ENCODE measurements around the gene SLIT3. TPM values are rescaled to one million over a fixed set of nuclear protein-coding genes. Genes with fewer than 3 reads are reported as not detected.

The SLIT3 gene
- total RNA-seq, 1 donor from 2014 or later: 31.8 TPM

DNA sequence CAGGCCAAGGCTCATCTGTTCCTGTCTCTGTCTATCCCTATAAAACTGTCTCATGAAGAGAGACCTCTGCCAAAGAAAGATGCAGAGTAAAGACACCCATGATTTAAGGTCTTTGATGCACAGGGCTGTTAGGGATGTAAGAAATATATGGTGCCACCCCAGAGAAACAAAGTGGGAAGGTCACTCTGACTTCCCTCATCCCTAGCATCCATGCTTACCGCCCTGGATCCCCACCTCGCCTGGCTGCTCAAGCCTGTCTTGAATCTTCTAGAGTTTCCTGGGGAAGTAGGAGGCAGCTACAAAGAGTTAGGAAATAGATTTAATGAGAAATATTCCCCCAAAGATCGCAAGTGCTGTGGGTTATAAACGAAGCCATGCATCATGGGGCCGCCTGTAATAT is 349.2 kb downstream of the SLIT3 start:
- Mint-ChIP-seq H3K9me3 (ENCODE audit: unreplicated experiment) (no peaks in the 10 kb centered on the region), H3K4me1 (ENCODE audit: unreplicated experiment) (peaks cover 5% of the 10 kb centered on the region), H3K27ac (ENCODE audit: unreplicated experiment) (no peak overlapping the region), H3K36me3 (ENCODE audit: unreplicated experiment) (no peaks in the 10 kb centered on the region), H3K4me3 (ENCODE audit: unreplicated experiment) (no peak overlapping the region), H3K27me3 (ENCODE audit: unreplicated experiment) (no peaks in the 10 kb centered on the region)
- TF ChIP-seq, protein P1, sequence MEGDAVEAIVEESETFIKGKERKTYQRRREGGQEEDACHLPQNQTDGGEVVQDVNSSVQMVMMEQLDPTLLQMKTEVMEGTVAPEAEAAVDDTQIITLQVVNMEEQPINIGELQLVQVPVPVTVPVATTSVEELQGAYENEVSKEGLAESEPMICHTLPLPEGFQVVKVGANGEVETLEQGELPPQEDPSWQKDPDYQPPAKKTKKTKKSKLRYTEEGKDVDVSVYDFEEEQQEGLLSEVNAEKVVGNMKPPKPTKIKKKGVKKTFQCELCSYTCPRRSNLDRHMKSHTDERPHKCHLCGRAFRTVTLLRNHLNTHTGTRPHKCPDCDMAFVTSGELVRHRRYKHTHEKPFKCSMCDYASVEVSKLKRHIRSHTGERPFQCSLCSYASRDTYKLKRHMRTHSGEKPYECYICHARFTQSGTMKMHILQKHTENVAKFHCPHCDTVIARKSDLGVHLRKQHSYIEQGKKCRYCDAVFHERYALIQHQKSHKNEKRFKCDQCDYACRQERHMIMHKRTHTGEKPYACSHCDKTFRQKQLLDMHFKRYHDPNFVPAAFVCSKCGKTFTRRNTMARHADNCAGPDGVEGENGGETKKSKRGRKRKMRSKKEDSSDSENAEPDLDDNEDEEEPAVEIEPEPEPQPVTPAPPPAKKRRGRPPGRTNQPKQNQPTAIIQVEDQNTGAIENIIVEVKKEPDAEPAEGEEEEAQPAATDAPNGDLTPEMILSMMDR (IDR thresholded peaks at IDR 0.05): no peak
- no peak for DNase-seq (ENCODE audit: extremely low spot score, unreplicated experiment)

DNA sequence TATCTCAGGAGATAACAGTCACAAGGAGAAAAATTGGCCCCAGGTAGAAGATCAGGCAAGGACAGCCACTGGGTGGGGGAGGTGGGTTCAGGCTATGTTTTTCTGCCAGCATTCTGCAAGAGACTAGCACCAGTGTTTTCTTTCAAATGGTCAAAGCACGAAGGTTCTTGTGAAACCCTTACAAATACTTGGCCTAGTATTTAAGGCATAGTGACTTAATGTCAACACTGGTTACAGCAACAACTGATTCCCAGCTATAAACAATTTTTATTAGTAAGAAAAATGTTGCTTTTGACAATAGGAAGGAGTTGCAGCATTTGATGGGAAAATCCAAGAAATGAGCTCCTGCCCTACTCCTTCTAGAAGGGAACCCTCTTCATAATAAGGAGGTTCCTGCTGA is 349.6 kb downstream of the SLIT3 start:
- no peaks in the 10 kb centered on the region for H3K27me3 Mint-ChIP-seq (ENCODE audit: unreplicated experiment)
- H3K4me3 Mint-ChIP-seq (ENCODE audit: unreplicated experiment): no peak overlapping the region
- H3K9me3 Mint-ChIP-seq (ENCODE audit: unreplicated experiment): no peaks in the 10 kb centered on the region
- peaks cover 5% of the 10 kb centered on the region for H3K4me1 Mint-ChIP-seq (ENCODE audit: unreplicated experiment)
- no peaks in the 10 kb centered on the region for H3K36me3 Mint-ChIP-seq (ENCODE audit: unreplicated experiment)
- TF ChIP-seq, protein P1 (IDR thresholded peaks at IDR 0.05): no peak
- no peak for DNase-seq (ENCODE audit: extremely low spot score, unreplicated experiment)
- no peak overlapping the region for H3K27ac Mint-ChIP-seq (ENCODE audit: unreplicated experiment)

DNA sequence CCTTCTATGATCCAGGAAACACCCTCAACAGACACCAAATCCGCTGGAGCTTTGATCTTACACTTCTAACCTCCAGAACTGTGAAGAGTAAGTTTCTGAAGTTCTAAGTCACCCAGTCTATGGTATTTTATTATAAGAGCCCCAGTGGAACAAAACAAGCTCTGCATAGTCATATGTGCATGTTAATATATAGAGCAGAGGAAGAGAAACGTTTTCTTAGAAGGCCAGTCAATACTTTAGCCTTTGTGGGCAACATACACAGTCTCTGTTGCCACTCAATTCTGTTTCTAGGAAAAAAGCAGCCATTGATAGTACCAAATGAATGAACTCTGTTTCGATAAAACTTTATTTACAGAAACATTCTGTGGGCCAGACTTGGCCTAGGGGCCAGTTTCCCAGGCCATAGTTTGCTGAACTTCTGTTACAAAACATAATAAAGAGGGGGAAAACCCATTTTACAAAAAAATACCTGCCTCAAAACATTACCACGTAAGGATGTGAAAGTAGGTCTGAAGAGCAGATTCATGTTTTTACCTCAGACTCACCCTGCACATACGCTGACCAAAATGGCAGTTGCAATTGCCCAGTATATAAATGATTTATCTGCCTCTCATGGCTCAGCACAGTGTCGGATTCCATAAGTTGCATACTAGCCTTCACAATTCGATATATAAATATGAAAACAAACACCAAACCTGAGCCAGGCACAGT is 350.5 kb downstream of the SLIT3 start:
- Mint-ChIP-seq H3K27ac (ENCODE audit: unreplicated experiment) (no peak overlapping the region), H3K4me3 (ENCODE audit: unreplicated experiment) (no peak overlapping the region), H3K27me3 (ENCODE audit: unreplicated experiment) (no peaks in the 10 kb centered on the region), H3K9me3 (ENCODE audit: unreplicated experiment) (no peaks in the 10 kb centered on the region), H3K4me1 (ENCODE audit: unreplicated experiment) (peaks cover 5% of the 10 kb centered on the region), H3K36me3 (ENCODE audit: unreplicated experiment) (no peaks in the 10 kb centered on the region)
- TF ChIP-seq, protein P1 (IDR thresholded peaks at IDR 0.05): no peak
- DNase-seq (ENCODE audit: extremely low spot score, unreplicated experiment): no peak

DNA sequence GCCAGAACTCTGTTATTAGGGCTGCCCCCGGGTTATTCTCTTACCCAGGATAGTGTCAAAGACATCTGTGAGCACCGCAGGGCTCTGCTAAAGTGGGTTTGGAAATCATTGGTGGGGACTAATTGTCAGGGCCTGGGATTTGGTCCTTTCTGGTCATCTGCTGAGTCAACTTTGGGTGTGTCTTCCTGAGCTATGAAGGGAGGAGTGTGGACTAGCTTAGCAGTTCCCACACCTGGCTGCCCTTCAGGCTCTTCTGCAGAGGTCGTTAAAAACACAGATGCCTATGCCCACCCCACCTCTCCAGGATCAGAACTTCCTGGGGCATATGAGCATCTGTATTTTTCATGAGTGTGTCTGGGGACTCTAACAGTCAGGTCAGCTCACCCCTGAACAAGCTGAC is 352.2 kb downstream of the SLIT3 start:
- H3K9me3 Mint-ChIP-seq (ENCODE audit: unreplicated experiment): no peaks in the 10 kb centered on the region
- H3K4me3 Mint-ChIP-seq (ENCODE audit: unreplicated experiment): no peak overlapping the region
- no peak overlapping the region for H3K27ac Mint-ChIP-seq (ENCODE audit: unreplicated experiment)
- no peaks in the 10 kb centered on the region for H3K36me3 Mint-ChIP-seq (ENCODE audit: unreplicated experiment)
- DNase-seq (ENCODE audit: extremely low spot score, unreplicated experiment): no peak
- TF ChIP-seq, protein P1 (IDR thresholded peaks at IDR 0.05): no peak
- H3K4me1 Mint-ChIP-seq (ENCODE audit: unreplicated experiment): peaks cover 5% of the 10 kb centered on the region
- no peaks in the 10 kb centered on the region for H3K27me3 Mint-ChIP-seq (ENCODE audit: unreplicated experiment)

DNA sequence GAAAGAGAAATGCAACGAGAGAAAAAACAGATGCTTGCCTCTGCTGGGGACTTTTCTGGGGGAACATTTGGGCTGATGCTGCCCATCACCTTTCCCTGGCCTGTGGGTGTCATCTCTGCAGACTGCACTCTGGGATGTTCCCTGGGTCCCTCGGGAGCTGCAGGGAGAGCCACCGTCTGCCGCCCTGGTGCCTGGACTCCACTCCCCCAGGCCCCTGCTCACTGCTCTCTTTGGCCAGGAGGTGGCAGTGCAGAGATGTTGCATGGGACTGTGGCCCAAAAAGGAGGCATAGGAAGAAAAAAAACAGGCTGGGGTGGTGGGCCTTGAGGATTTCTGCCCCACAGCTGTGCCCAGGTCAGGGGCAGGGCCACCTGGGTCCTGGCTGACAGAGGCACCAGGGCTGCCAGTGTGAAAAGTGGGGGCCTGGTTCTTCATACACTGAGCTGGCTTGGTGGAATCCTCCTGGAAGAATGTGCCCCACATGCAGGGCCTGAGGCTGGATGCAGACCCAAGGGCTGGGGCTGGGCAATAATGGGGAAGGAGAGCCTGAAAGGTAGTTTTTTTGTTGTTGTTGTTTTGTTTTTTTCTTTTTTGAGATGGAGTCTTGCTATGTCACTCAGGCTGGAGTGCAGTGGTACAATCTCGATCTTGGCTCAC is 353.6 kb downstream of the SLIT3 start:
- Mint-ChIP-seq H3K4me3 (ENCODE audit: unreplicated experiment) (no peak overlapping the region), H3K9me3 (ENCODE audit: unreplicated experiment) (no peaks in the 10 kb centered on the region), H3K36me3 (ENCODE audit: unreplicated experiment) (no peaks in the 10 kb centered on the region), H3K27me3 (ENCODE audit: unreplicated experiment) (no peaks in the 10 kb centered on the region), H3K27ac (ENCODE audit: unreplicated experiment) (no peak overlapping the region), H3K4me1 (ENCODE audit: unreplicated experiment) (peaks cover 5% of the 10 kb centered on the region)
- no peak for DNase-seq (ENCODE audit: extremely low spot score, unreplicated experiment)
- TF ChIP-seq, protein P1 (IDR thresholded peaks at IDR 0.05): peak; percentile 86
